HCT116 (cell line): ENCODE measurements around the gene DENND1A. TPM values are rescaled to one million over a fixed set of nuclear protein-coding genes. Genes with fewer than 3 reads are reported as not detected.

Experiments used
- ATAC-seq: fragments of 200-7000 bp; cut with Tn5 transposase; 2 replicates; pipeline ENCODE4 v1.9.1; 2020; ENCODE audit warnings: mild to moderate bottlenecking, moderate library complexity
- BruUV-seq: library from RNA; stranded (reverse); fragments of 400-500 nt; replicated peaks from 2 replicates; lab custom pipeline; 2021; lab: Mats Ljungman, UMichigan
- CTCF ChIA-PET: fragments of 300-600 bp; sonication (Branson Sonifier 250); formaldehyde crosslinking; loops from one replicate; lab custom pipeline; 2021; ENCODE audit warnings: antibody characterized with exemption; lab: Charles Lee
- POLR2A ChIA-PET: fragments of 300-600, 350-600 bp; sonication (Branson Sonifier 250); formaldehyde crosslinking; loops from one replicate; lab custom pipeline; 2021; ENCODE audit warnings: antibody characterized with exemption; lab: Charles Lee
- RAD21 ChIA-PET, 2 experiments: fragments of 300-600 bp; sonication (Branson Sonifier 250); formaldehyde crosslinking; loops; one replicate each; lab custom pipeline; 2023; ENCODE audit warnings: low total read pairs in 2 of 2; ENCODE audit not compliant: uncharacterized antibody in 2 of 2, unreplicated experiment in 2 of 2, low non-redundant PET in 1 of 2; lab: Charles Lee
- DNase-seq: peaks from one replicate; pipeline ENCODE4 v3.0.0-alpha.2; 2010; ENCODE audit warnings: low read depth, low spot score
- H2AFZ ChIP-seq: fragments of 200-600 bp; shearing (Covaris generic), sonication (generic); 2 replicates; pipeline ENCODE4 v1.6.1; 2017; ENCODE audit warnings: low read depth, mixed run types, mixed read lengths, antibody characterized with exemption, low read length; ENCODE audit not compliant: poor library complexity, severe bottlenecking
- H3K27ac ChIP-seq: 2 replicates; pipeline ENCODE4 v1.5.1; 2012; ENCODE audit warnings: low read depth, low read length
- H3K27me3 ChIP-seq: fragments of 200-600 bp; sonication (generic); 2 replicates; pipeline ENCODE4 v1.6.1; 2016; ENCODE audit warnings: mixed run types, low read length, mixed read lengths; ENCODE audit not compliant: insufficient read depth
- H3K36me3 ChIP-seq, 2 experiments: fragments of 200-500 bp in 1 of 2; fragments of 200-600 bp in 1 of 2; sonication (Bioruptor generic) in 1 of 2; sonication (generic) in 1 of 2; 2 replicates each; pipeline versions ENCODE4 v1.5.1 to v1.6.1; 2014 to 2016; ENCODE audit warnings: low read length in 2 of 2, inconsistent platforms in 1 of 2, mixed read lengths in 1 of 2, mixed run types in 1 of 2; ENCODE audit not compliant: insufficient read depth in 2 of 2, control insufficient read depth in 1 of 2
- H3K4me1 ChIP-seq, 2 experiments: fragments of 200-600 bp in 1 of 2; sonication (generic) in 1 of 2; 2 replicates each; pipeline versions ENCODE4 v1.5.1 to v1.6.1; 2012 to 2017; ENCODE audit warnings: low read length in 2 of 2, inconsistent platforms in 1 of 2, mild to moderate bottlenecking in 1 of 2, mixed read lengths in 1 of 2, mixed run types in 1 of 2, moderate library complexity in 1 of 2; ENCODE audit not compliant: insufficient read depth in 2 of 2, control insufficient read depth in 1 of 2
- H3K4me2 ChIP-seq: fragments of 200-600 bp; sonication (generic); 2 replicates; pipeline ENCODE4 v1.6.1; 2017; ENCODE audit warnings: mixed run types, low read length, mixed read lengths
- H3K4me3 ChIP-seq, 2 experiments: fragments of 200-600 bp in 1 of 2; sonication (generic) in 1 of 2; replicated peaks in 1 of 2; 2 replicates each; pipeline ENCODE4 v1.5.1; 2011 to 2016; ENCODE audit warnings: low read length in 2 of 2, control low read depth in 1 of 2, low read depth in 1 of 2, mild to moderate bottlenecking in 1 of 2, mixed read lengths in 1 of 2, mixed run types in 1 of 2
- H3K79me2 ChIP-seq: fragments of 200-600 bp; sonication (generic); 2 replicates; pipeline ENCODE4 v1.6.1; 2017; ENCODE audit warnings: mild to moderate bottlenecking, mixed run types, low read length, moderate library complexity, mixed read lengths; ENCODE audit not compliant: insufficient read depth
- H3K9ac ChIP-seq: fragments of 200-600 bp; sonication (generic); 2 replicates; pipeline ENCODE4 v1.6.1; 2016; ENCODE audit warnings: low read length, mixed read lengths
- H3K9me2 ChIP-seq: fragments of 200-600 bp; sonication (generic), shearing (Covaris generic); 2 replicates; pipeline ENCODE4 v1.6.1; 2017; ENCODE audit warnings: mixed run types, mild to moderate bottlenecking, moderate library complexity; ENCODE audit not compliant: insufficient read depth
- H3K9me3 ChIP-seq, 2 experiments: fragments of 200-500 bp in 1 of 2; fragments of 200-600 bp in 1 of 2; sonication (Bioruptor generic) in 1 of 2; sonication (generic) in 1 of 2; 2 replicates each; pipeline ENCODE4 v1.6.1; 2014 to 2017; ENCODE audit warnings: low read length in 2 of 2, mixed read lengths in 2 of 2, inconsistent platforms in 1 of 2, low read depth in 1 of 2, mild to moderate bottlenecking in 1 of 2, mixed run types in 1 of 2, moderate library complexity in 1 of 2; ENCODE audit not compliant: control insufficient read depth in 1 of 2, insufficient read depth in 1 of 2
- H4K20me1 ChIP-seq: fragments of 200-600 bp; sonication (generic), shearing (Covaris generic); 2 replicates; pipeline ENCODE4 v1.6.1; 2017; ENCODE audit warnings: mixed run types, mild to moderate bottlenecking, moderate library complexity; ENCODE audit not compliant: insufficient read depth
- CBX3 ChIP-seq: IDR thresholded peaks from 2 replicates; pipeline ENCODE4 v1.6.1; 2012; ENCODE audit warnings: low read depth
- JUND ChIP-seq: IDR thresholded peaks from 2 replicates; pipeline ENCODE4 v1.6.1; 2012
- POLR2AphosphoS5 ChIP-seq: IDR thresholded peaks from 2 replicates; pipeline ENCODE4 v1.6.1; 2011; ENCODE audit warnings: mild to moderate bottlenecking, low read depth, low read length, moderate library complexity
- RAD21 ChIP-seq: IDR thresholded peaks from 2 replicates; pipeline ENCODE4 v1.6.1; 2012; ENCODE audit warnings: low read depth, mild to moderate bottlenecking
- YY1 ChIP-seq: IDR thresholded peaks from 2 replicates; pipeline ENCODE4 v1.6.1; 2011; ENCODE audit warnings: low read length, low read depth, moderate library complexity, mild to moderate bottlenecking; ENCODE audit not compliant: insufficient replicate concordance; ENCODE audit errors: extremely low read depth
- intact Hi-C: fragments of 100-400 bp; cut with micrococcal nuclease; formaldehyde crosslinking; loops from 2 replicates; pipeline ENCODE4 v1.10.0; 2022
- total RNA-seq: library from RNA; stranded (reverse); gene quantifications from one replicate; pipeline ENCODE4 v1.2.1, GENCODE V29; 2021; ENCODE audit not compliant: unreplicated experiment
- TF ChIP-seq, protein P1 (sequence below): IDR thresholded peaks from 2 replicates; pipeline ENCODE4 v1.6.1; 2012
- TF ChIP-seq, protein P2 (sequence below), 3 experiments: fragments of 200-600 bp in 1 of 3; sonication (generic) in 1 of 3; IDR thresholded peaks in 2 of 3; conservative IDR thresholded peaks in 1 of 3; 2 replicates each; pipeline ENCODE4 v1.5.1; 2012 to 2017; ENCODE audit warnings: low read depth in 2 of 3, low read length in 2 of 3, antibody characterized with exemption in 1 of 3, borderline replicate concordance in 1 of 3, control low read depth in 1 of 3, mild to moderate bottlenecking in 1 of 3, mixed read lengths in 1 of 3, mixed run types in 1 of 3, moderate library complexity in 1 of 3; ENCODE audit not compliant: insufficient read depth in 1 of 3

The DENND1A gene
- total RNA-seq, 1 experiment from 2014 or later: 33.0 TPM

DNA sequence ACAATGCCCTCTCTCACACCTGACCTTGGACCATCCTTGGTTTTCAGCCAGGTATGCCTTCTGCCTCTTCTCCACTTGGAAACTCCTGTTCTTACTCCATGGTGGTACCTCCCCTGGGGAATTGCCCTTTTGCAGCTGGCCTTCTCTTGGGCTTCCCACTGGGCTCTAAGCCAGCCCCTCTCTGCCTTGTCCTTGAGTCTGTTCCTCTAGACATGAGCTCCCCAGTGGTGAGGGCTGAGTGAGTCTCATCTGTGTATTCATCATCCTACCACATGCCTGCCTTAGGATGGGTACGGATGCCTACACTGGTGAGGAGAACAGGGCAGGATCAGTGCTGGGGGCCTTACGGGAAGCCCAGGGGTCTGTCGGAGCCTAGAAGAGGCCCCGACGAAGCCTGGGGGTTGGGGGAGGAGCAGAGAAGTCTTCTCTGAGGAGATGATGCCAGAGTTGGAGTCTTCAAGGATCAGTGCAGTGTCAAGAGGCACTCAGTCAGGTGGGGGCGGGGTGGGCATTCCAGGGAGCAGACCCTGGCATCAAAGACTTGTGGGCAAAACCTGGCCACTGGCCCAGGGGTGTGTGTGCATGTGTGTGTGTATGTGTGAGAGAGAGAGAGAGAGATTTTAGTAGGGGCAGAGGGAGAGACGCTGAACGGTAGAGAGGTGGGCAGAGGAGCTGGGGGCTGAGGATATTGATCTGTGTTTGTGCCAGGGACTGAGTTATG is 579.2 kb downstream of the DENND1A start (continued):
- TF ChIP-seq, protein P1, sequence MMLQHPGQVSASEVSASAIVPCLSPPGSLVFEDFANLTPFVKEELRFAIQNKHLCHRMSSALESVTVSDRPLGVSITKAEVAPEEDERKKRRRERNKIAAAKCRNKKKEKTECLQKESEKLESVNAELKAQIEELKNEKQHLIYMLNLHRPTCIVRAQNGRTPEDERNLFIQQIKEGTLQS: no peak
- TF ChIP-seq JUND (no peak), YY1 (no peak), POLR2AphosphoS5 (no peak), CBX3 (no peak)

DNA sequence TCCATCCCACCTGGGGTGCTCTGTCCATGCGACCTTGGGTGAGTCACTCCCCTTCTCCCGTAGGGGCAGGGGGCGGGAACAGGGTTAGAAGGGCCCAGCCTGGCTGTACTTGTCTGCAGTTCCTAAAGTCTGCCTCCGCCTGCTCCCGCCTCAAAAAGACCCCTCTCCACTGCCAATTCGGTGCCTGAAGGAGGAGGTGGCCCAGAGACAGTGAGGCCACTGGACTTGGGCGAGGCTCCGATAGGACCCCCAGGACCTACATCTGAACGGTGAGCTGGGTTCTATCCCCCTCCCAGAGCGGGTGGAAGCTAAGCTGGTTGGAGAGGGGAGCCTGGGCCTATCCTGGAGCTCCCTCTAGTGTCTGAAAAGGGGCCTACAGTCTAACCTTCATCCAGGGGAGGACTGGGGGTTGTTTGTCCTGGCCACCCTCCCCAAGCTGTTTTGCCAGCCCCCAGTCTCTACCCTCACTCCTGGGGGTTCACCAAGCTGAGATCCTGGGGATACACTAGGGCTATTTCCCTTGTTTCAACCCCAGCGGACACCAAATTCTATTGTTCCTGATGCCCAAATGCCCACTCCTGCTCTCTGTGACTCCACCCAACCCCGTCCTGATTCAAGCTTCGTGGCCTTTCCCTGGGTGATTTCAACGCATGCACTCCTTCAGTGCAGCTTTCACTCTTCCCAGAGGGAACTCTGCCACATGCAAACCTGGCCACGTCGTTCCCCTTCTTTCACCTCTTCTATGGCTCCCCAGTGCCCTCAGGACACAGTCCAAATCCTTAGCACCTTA is 580.0 kb downstream of the DENND1A start:
- CTCF ChIA-PET: interaction anchor here (0.6 to 3.6 kb wide), 21 partner anchors 10 to 1225 kb away, joined by 3 to 37 read pairs (median 4); partner anchors contain the start of genes PDCL and ZBTB6

More for the DNA sequence above, 580.0 kb downstream of the DENND1A start:
- Histone ChIP-seq H3K9me2 (no peaks in the 10 kb centered on the region), H3K9me3 (no peaks in the 10 kb centered on the region; a peak in 1 of 4 replicates), H2AFZ (peak overlapping the region; percentile 94), H4K20me1 (no peaks in the 10 kb centered on the region), H3K4me2 (peak overlapping the region; percentile 52; the same call in 1 of the 2 replicates), H3K9ac (no peak overlapping the region), H3K27ac (no peak overlapping the region), H3K27me3 (no peaks in the 10 kb centered on the region), H3K4me3 (no peak overlapping the region), H3K4me1 (peaks cover 0 to 16% of the 10 kb centered on the region in 2 experiments; a peak in 2 of 4 replicates), H3K79me2 (no peaks in the 10 kb centered on the region), H3K36me3 (no peaks in the 10 kb centered on the region)
- no TSS peak for BruUV-seq
- intact Hi-C loops: loop anchor here (1.0 to 10.0 kb wide), 9 partner anchors 248 to 1255 kb away; partner anchors contain the start of genes PDCL and TTLL11
- ChIA-PET POLR2A (no interaction called here), RAD21 (interaction anchor here (0.6 to 1.1 kb wide), 6 partner anchors 35 to 521 kb away, joined by 3 to 5 read pairs (median 3); partner anchors contain the start of gene PDCL (in 1 of the 2))
- DNase-seq: peak; percentile 48
- peak; percentile 82 for ATAC-seq
- TF ChIP-seq, protein P2, sequence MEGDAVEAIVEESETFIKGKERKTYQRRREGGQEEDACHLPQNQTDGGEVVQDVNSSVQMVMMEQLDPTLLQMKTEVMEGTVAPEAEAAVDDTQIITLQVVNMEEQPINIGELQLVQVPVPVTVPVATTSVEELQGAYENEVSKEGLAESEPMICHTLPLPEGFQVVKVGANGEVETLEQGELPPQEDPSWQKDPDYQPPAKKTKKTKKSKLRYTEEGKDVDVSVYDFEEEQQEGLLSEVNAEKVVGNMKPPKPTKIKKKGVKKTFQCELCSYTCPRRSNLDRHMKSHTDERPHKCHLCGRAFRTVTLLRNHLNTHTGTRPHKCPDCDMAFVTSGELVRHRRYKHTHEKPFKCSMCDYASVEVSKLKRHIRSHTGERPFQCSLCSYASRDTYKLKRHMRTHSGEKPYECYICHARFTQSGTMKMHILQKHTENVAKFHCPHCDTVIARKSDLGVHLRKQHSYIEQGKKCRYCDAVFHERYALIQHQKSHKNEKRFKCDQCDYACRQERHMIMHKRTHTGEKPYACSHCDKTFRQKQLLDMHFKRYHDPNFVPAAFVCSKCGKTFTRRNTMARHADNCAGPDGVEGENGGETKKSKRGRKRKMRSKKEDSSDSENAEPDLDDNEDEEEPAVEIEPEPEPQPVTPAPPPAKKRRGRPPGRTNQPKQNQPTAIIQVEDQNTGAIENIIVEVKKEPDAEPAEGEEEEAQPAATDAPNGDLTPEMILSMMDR (IDR thresholded peaks at IDR 0.05 in 2 of 3, conservative IDR thresholded peaks at IDR 0.05 in 1 of 3; ENCODE audit: borderline replicate concordance in 1 of 3, insufficient read depth in 1 of 3, low read depth in 2 of 3, low read length in 2 of 3): peak; percentile 78 to 98 (median 97); a peak in 5 of 6 replicates
- peak; percentile 99 for TF ChIP-seq RAD21
- no peak for TF ChIP-seq POLR2AphosphoS5
